Measurements from ENCODE around the gene NFATC3.

The NFATC3 gene

GRCh38 chr16:68194251-68194650 lies 109.1 kb downstream of the NFATC3 start:
- no peak overlapping the region for H3K4me3 ChIP-seq (replicated peaks; ENCODE audit: low read depth, low read length)

GRCh38 chr16:68197250-68197649 lies 112.1 kb downstream of the NFATC3 start:
- TF ChIP-seq CTCF (IDR thresholded peaks at IDR 0.05; ENCODE audit: low read depth, low read length, missing control alignments): no peak
- no peak overlapping the region for H3K4me3 ChIP-seq (replicated peaks; ENCODE audit: low read depth, low read length)
- DNase-seq (ENCODE audit: extremely low read depth, low read depth): no peak

More at GRCh38 chr16:68194251-68194650, 109.1 kb downstream of the NFATC3 start:
- no peak for TF ChIP-seq CTCF (IDR thresholded peaks at IDR 0.05; ENCODE audit: low read depth, low read length, missing control alignments)
- DNase-seq (ENCODE audit: extremely low read depth, low read depth): no peak

GRCh38 chr16:68200088-68200783 lies 115.1 kb downstream of the NFATC3 start:
- DNase-seq (ENCODE audit: extremely low read depth, low read depth): no peak
- H3K4me3 ChIP-seq (replicated peaks; ENCODE audit: low read depth, low read length): no peak overlapping the region
- TF ChIP-seq CTCF (IDR thresholded peaks at IDR 0.05; ENCODE audit: low read depth, low read length, missing control alignments): no peak

- no peak for DNase-seq (ENCODE audit: extremely low read depth, low read depth)
- TF ChIP-seq CTCF (IDR thresholded peaks at IDR 0.05; ENCODE audit: low read depth, low read length, missing control alignments): no peak
- no peak overlapping the region for H3K4me3 ChIP-seq (replicated peaks; ENCODE audit: low read depth, low read length)
Observed at GRCh38 chr16:68202091-68202519, 116.9 kb downstream of the NFATC3 start.

- no peak for DNase-seq (ENCODE audit: extremely low read depth, low read depth)
- H3K4me3 ChIP-seq (replicated peaks; ENCODE audit: low read depth, low read length): no peak overlapping the region
- no peak for TF ChIP-seq CTCF (IDR thresholded peaks at IDR 0.05; ENCODE audit: low read depth, low read length, missing control alignments)
Observed at GRCh38 chr16:68206245-68206644, 121.1 kb downstream of the NFATC3 start.

- DNase-seq (ENCODE audit: extremely low read depth, low read depth): no peak
- TF ChIP-seq CTCF (IDR thresholded peaks at IDR 0.05; ENCODE audit: low read depth, low read length, missing control alignments): no peak
- no peak overlapping the region for H3K4me3 ChIP-seq (replicated peaks; ENCODE audit: low read depth, low read length)
Observed at GRCh38 chr16:68214726-68215125, 129.6 kb downstream of the NFATC3 start.

- H3K4me3 ChIP-seq (replicated peaks; ENCODE audit: low read depth, low read length): no peak overlapping the region
Observed at GRCh38 chr16:68215302-68215701, 130.1 kb downstream of the NFATC3 start.

More at GRCh38 chr16:68215302-68215701, 130.1 kb downstream of the NFATC3 start:
- no peak for TF ChIP-seq CTCF (IDR thresholded peaks at IDR 0.05; ENCODE audit: low read depth, low read length, missing control alignments)
- DNase-seq (ENCODE audit: extremely low read depth, low read depth): no peak
